Activated CD4-positive, alpha-beta T cell treated with anti-CD3 and anti-CD28 coated beads, Interleukin-2, amount 50 U/mL, for 48 hours (primary cell): ENCODE results near the gene MYOG.

Experiments used
- DNase-seq, 2 experiments: peaks; one replicate each; pipeline ENCODE4 v3.0.0-alpha.2; 2020

MYOG gene

DNA sequence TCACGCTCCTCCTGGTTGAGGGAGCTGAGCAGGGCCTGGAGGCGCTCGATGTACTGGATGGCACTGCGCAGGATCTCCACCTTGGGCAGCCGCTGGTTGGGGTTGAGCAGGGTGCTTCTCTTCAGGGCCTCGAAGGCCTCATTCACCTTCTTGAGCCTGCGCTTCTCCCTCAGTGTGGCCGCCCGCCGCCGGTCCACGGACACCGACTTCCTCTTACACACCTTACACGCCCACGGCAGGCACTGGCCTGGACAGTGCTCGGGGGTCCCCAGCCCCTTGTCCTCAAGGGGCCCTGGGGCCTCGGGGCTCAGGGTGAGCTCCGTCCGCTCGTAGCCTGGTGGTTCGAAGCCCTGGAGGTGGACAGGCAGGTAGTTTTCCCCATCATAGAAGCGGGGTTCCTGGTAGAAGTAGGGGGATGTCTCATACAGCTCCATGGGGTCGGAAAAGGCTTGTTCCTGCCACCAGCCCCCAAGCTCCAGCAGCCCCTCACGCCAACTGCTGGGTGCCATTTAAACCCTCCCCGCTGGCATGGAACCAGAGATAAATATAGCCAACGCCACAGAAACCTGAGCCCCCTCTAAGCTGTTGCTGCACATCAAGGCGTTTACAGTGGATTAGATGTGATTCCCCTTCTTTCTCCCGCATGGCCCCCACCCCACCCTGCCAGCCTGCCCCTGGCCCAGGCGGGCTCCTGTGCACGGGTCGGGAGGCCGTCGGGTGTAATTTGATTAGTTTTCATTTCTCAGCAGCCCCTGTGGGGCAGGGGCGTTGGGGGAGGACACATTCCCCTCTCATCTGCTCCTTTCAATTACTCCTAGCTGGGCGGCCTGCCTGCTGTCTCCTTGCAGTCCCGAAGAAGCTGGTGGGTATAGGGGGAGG is at the start of gene MYOG:
Gene MYOG (minus strand): TSS at position 485 of the 879 bp plus-strand sequence. CDS start 51 bp downstream, at position 434.
- no peak for DNase-seq

GRCh38 chr1:203133970-203134725 is 48.3 kb upstream of the MYOG start:
- no peak for DNase-seq

DNA sequence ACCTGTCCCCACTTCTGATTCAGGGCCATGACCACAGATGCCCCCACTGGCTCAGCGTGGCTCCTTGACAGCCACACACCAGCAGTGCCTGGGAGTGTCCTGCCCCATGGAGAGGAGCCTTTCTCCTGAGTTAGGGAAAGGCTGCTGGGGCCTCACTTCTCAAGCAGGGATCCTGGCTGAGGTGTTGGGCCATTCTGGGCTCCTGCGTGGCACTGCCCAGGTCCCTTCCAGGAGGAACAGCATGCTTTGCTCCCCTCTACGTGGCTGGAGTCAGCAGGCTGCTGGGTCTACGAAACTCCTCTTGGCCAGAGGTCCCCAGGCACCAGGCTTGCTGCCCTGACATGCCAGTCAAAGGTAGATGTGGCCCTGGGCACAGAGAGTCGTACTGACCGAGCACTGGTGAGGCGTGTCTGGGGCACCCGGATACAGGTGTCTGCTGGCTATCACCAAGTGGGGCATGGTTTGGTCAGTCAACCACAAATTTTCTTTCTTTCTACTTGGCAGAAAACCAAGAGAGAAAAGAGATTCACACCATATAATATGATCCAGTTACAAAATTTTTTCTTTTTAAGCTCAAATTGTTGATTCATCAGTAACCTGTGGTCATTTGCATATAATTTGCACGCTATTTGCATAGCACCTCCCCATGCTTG is 45.9 kb upstream of the MYOG start:
- no peak for DNase-seq

DNA sequence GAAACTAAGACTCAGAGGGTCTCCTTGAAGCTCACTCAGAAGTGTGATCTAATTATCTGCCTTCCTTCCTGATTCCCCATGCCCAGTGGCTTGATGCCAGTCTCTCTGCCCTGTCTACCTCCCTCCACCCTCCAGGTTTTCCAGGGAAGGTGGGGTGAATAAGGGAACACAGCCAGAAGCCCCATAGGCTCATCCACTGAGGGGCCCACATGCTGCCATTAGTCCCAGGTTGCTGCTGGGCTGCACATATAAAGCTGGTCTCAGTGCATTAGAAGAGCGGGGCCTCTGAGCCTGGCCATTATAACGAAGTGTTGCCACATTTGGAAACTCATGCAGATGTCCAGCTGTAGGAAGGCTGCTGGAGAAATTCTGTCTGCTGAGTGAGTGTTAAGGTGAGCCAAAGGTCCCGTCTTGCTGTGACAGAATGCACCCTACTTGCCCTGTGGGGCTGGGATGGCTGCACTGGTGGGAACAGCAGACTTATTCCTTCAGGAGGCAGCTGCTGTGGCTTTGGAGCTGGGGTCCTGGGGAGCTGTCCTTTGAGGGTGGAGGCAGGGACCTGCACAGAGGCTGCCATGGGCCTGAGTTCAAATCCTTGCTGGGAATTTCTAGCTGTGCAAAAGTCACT is 44.7 kb upstream of the MYOG start:
- DNase-seq, result no peak

DNA sequence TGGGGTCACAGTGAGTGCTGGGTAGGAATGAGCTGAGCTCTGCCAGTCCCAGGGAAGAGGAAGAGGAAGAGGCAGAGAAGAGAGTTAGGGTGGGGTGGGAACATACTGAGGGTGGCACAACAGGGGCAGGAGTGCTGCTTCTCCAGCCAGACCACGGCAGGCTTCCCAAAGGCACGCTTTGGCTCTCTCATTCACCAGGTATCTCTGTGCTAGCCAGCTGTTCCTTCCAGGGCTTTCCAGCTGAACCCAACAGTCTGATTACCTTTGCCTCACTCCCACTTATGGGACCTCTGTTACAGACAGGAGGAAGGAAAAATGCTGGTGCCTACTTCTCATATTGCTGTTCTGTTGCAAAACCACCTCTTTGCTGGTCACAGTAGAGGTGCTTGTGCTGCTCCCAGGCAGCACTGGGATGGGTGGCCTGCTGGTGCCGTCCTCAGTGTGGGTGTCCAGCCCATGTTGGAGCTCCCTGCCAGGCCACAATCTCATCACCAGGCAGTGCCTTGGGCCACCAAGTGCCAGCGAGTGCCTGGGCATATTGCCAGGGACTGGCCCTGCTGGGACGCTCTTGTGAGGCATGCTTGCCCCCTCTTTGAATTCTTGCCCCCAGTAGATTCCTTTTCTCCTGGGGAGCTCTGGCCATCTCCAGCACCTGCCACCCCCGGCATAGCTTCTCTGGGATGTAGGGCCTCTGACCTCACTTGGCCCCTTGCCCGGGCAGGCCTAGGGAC is 43.9 kb upstream of the MYOG start:
- DNase-seq, result no peak

DNA sequence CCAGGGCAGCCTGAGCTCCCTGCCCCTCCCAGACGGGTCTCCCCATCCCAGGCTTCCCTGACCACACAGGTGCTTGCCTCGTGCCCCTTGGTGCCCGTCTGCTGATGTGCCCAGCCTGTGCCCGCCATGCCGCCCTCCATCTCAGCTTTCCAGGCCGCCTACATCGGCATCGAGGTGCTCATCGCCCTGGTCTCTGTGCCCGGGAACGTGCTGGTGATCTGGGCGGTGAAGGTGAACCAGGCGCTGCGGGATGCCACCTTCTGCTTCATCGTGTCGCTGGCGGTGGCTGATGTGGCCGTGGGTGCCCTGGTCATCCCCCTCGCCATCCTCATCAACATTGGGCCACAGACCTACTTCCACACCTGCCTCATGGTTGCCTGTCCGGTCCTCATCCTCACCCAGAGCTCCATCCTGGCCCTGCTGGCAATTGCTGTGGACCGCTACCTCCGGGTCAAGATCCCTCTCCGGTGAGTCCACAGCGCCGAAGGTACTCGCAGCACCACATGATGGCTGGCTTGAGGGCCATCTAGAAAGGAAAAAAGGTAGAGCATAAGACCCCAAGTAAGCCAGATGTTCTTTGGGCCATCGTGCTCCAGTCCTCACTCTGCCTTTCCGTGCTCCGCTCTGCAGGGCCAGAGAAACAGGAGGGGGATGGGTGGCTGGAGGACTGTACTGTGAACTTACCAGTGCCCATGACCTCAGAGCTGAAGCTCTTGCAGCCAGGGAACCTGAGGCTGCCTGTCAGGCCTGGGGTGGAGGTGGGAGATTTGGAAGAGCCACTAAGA is 43.1 kb upstream of the MYOG start:
- DNase-seq, result no peak

DNA sequence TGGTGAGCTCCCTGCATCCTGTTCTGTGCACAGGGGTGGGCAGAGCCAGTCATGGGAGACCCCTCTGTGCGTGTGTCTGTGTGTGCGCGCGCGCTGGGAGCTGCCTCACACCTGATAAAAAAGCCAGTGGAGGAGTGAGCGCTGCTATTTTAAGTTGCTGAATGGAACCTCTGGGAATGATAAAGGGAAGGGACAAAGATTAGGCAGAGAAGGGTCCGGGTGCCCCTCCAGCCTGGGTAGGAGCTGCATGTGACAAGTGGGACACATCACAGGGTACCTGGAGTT is 42.6 kb upstream of the MYOG start:
- no peak for DNase-seq

GRCh38 chr1:203127666-203128430 is 42.0 kb upstream of the MYOG start, which contains the start of gene ADORA1:
Gene ADORA1 (plus strand): TSS chr1:203127726. CDS start chr1:203128842, 1,116 bp downstream.
- no peak for DNase-seq

- DNase-seq, result no peak
These were observed 41.3 kb upstream of the MYOG start for GRCh38 chr1:203126866-203127665.

DNA sequence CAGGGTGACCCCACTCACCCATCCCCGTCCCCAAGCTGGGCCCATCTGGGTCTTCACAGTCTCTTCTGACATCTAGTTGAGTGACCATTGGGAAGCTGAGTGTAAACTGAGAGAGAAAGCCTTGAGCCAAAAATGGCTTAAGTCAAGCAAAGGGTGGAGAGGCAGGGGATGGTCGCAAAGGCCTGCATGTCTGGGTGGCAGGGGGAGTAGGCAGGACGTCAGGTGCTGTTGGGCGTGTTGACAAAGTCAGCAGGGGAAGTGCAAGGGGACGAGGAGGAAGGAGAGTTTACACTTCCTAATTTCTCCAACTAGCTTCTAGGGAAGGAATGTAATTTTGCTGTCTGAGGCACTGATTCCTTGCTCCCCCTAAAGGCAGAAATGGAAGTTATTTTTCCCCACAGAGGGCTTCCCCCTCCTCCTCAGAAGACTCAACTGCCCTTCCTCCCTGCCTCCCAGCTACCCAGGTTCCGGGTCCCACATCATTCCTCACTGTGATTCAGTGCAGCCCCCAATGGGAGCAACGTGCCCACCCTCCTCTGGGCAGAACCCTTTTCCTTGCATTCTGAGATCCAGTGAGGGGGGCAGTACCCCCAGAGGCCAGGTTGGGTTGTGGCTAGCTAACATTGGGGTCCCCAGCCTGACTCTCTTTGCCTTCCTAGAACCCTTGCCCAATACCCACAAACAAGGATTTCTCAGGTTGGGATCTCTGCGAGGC is 40.5 kb upstream of the MYOG start:
- DNase-seq, result no peak

GRCh38 chr1:203124546-203125317 is 38.9 kb upstream of the MYOG start:
- no peak for DNase-seq

- DNase-seq, result no peak
These were observed 38.2 kb upstream of the MYOG start for GRCh38 chr1:203124011-203124410.

DNA sequence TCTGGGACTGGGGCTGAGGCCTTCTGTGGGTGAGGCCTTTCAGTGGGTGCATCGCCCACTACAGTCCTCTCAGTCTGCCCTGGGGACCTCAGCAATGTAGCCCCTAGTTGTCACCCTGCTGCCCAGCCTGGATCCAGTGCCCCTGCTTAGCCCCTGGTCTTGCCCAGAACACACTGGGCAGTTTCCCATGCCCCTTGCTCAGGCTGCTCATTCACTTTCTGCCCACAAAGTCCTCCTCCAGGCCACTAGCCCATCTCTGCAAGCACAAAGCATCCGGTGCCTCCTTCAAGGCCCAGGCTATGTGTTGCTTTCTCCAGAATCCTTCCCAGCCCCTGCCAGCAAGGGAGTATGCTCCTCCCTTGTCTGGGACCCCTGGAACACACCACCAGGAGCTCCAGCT is 36.3 kb upstream of the MYOG start:
- DNase-seq, result no peak

DNA sequence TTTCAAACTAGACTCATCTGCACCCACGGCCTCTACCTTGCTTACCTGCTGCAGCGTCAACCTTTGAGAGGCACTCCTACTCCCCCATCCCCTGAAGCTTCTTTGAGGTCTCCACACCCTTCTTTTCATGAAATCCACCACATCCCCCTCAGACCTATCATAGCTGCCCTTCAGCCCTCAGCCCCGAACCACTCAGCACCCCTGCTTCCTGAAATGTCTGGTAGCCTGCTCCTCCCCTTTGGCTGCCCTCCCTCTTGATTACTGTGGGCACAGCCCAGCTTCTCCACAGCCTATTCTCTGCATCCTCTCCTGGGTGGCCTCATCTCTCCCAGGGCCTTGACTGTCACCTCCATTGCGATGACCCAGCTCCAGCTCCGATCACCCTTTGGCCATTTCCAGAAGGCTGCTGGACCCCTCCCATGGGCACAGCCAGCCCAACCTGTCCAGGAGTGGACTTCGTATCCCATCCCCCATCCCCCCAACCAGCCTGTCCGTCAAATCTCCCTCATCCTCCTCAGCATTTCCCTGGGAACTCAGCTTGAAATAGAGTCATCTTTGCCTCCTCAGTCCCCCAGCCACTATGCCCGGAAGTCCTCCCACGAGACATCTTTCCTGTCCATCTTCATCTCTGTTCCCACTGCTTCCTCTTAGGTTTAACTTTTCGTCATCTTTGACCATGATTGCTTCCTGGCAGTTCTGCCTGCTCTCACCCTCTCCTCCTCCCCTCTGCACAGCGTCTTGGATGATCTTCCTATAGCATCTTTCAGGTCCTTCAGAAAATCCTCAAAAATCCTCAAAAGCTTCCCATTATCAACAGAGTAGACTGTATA is 35.6 kb upstream of the MYOG start:
- no peak for DNase-seq

GRCh38 chr1:203120325-203121153 is 34.7 kb upstream of the MYOG start:
- DNase-seq, result no peak
